BJ (cell line): ENCODE results near the gene DNMT3A. TPM values are rescaled to one million over a fixed set of nuclear protein-coding genes. Genes with fewer than 3 reads are reported as not detected.

Experiments
- CTCF ChIA-PET: fragments of 350-600 bp; formaldehyde crosslinking; extraction: SDS; loops from one replicate; lab custom pipeline; 2021; ENCODE audit warnings: antibody characterized with exemption, inconsistent platforms; lab: Yijun Ruan, JAX
- POLR2A ChIA-PET: fragments of 300-600 bp; sonication (Branson Sonifier 250); formaldehyde crosslinking; extraction: SDS; loops from one replicate; lab custom pipeline; 2021; ENCODE audit warnings: antibody characterized with exemption; lab: Charles Lee
- DNase-seq: peaks from one replicate; pipeline ENCODE4 v3.0.0-alpha.2; 2011; ENCODE audit warnings: low read depth
- H3K27me3 ChIP-seq: 2 replicates; pipeline ENCODE4 v1.6.0; 2011; ENCODE audit warnings: low read length; ENCODE audit not compliant: control insufficient read depth, insufficient read depth
- H3K36me3 ChIP-seq: 2 replicates; pipeline ENCODE4 v1.5.1; 2011; ENCODE audit warnings: low read length; ENCODE audit not compliant: control insufficient read depth, insufficient read depth
- H3K4me3 ChIP-seq: 2 replicates; pipeline ENCODE4 v1.5.1; 2011; ENCODE audit warnings: low read depth, mild to moderate bottlenecking, control low read depth, low read length
- polyA plus RNA-seq: library from polyadenylated mRNA; depleted of rRNA; stranded (reverse); fragments of >200 nt; gene quantifications from 2 replicates; pipeline ENCODE4 v1.2.3, GENCODE V29; 2011
- TF ChIP-seq, protein P1 (sequence below): IDR thresholded peaks from 2 replicates; pipeline ENCODE4 v1.5.1; 2011; ENCODE audit warnings: low read depth, mild to moderate bottlenecking, control low read depth, inconsistent platforms, low read length, moderate library complexity; ENCODE audit not compliant: insufficient read depth

The DNMT3A gene
- polyA plus RNA-seq, 1 experiment, result 3.0 TPM

- DNase-seq, result no peak
- TF ChIP-seq, protein P1, sequence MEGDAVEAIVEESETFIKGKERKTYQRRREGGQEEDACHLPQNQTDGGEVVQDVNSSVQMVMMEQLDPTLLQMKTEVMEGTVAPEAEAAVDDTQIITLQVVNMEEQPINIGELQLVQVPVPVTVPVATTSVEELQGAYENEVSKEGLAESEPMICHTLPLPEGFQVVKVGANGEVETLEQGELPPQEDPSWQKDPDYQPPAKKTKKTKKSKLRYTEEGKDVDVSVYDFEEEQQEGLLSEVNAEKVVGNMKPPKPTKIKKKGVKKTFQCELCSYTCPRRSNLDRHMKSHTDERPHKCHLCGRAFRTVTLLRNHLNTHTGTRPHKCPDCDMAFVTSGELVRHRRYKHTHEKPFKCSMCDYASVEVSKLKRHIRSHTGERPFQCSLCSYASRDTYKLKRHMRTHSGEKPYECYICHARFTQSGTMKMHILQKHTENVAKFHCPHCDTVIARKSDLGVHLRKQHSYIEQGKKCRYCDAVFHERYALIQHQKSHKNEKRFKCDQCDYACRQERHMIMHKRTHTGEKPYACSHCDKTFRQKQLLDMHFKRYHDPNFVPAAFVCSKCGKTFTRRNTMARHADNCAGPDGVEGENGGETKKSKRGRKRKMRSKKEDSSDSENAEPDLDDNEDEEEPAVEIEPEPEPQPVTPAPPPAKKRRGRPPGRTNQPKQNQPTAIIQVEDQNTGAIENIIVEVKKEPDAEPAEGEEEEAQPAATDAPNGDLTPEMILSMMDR, result no peak
- ChIA-PET POLR2A (no interaction called here), CTCF (interaction anchor here (0.9 kb wide), 1 partner anchor 17 kb away, joined by 4 read pairs; no protein-coding TSS in a partner anchor)
- H3K27me3 ChIP-seq, result no peaks in the 10 kb centered on the region
- peaks cover 40% of the 10 kb centered on the region for H3K36me3 ChIP-seq
- no peak overlapping the region for H3K4me3 ChIP-seq
Measured at GRCh38 chr2:25245141-25245540, 96.6 kb downstream of the DNMT3A start.

DNA sequence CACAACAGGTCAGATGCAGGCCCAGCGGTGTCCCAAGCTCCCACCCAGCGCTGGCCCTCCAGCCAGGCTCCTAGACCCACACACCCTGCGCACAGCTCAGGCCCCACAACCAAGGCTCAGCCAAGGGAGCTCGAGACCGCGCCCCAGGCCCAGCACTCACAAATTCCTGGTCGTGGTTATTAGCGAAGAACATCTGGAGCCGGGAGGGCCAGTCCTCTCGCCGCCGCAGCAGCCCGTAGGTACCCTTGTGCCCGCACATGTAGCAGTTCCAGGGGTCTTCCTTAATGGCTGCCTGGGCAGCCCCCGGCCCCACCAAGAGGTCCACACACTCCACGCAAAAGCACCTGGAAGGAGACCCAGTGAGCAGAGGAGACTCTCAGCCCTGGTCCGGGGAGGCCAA is 97.7 kb downstream of the DNMT3A start:
- DNase-seq, result no peak
- no peak overlapping the region for H3K4me3 ChIP-seq
- peaks cover 43% of the 10 kb centered on the region for H3K36me3 ChIP-seq
- H3K27me3 ChIP-seq, result no peaks in the 10 kb centered on the region
- TF ChIP-seq, protein P1, result no peak
- ChIA-PET POLR2A (no interaction called here), CTCF (interaction anchor here (6.4 kb wide), 1 partner anchor 14 kb away, joined by 42 read pairs; no protein-coding TSS in a partner anchor)

DNA sequence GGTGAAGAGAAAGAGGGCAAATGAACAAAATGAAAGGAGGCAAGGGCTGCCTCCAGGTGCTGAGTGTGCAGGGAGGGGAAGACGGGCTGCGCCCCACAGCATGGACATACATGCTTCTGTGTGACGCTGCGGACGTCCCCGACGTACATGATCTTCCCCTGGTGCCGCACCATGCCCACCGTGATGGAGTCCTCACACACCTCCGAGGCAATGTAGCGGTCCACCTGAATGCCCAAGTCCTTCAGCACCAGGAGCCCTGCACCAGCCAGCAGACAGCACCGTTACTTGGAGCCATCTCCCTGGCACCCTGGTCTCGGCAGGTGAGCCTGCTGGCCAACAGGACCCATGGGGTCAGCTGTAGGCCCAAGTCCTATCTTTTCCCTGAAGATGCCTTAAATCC is 100.3 kb downstream of the DNMT3A start:
- CTCF ChIA-PET, result interaction anchor here (6.4 kb wide), 1 partner anchor 12 kb away, joined by 42 read pairs; no protein-coding TSS in a partner anchor
- H3K36me3 ChIP-seq, result peaks cover 38% of the 10 kb centered on the region
- H3K27me3 ChIP-seq, result no peaks in the 10 kb centered on the region
- TF ChIP-seq, protein P1, result no peak
- POLR2A ChIA-PET, result no interaction called here
- no peak overlapping the region for H3K4me3 ChIP-seq
- DNase-seq, result no peak

- Histone ChIP-seq H3K27me3 (no peaks in the 10 kb centered on the region), H3K4me3 (no peak overlapping the region), H3K36me3 (peaks cover 33% of the 10 kb centered on the region)
- CTCF ChIA-PET, result interaction anchor here (6.4 kb wide), 1 partner anchor 11 kb away, joined by 42 read pairs; no protein-coding TSS in a partner anchor
- TF ChIP-seq, protein P1, result no peak
- POLR2A ChIA-PET, result no interaction called here
- DNase-seq, result no peak
Measured at GRCh38 chr2:25240636-25241035, 101.1 kb downstream of the DNMT3A start.

- Histone ChIP-seq H3K27me3 (no peaks in the 10 kb centered on the region), H3K4me3 (no peak overlapping the region), H3K36me3 (peaks cover 30% of the 10 kb centered on the region)
- POLR2A ChIA-PET, result no interaction called here
- CTCF ChIA-PET, result interaction anchor here (6.4 kb wide), 1 partner anchor 9 kb away, joined by 42 read pairs; no protein-coding TSS in a partner anchor
- no peak for DNase-seq
- TF ChIP-seq, protein P1, result no peak
Measured at GRCh38 chr2:25238920-25239319, 102.8 kb downstream of the DNMT3A start.
